CD4-positive, alpha-beta T cell treated with Interleukin-21 for 1 hour (primary cell): ENCODE results near the gene ANKRD65.
"Not testable (repeated sequence)": the region's sequence is repeated elsewhere in the genome, so short reads cannot be mapped to it uniquely, and the experiment has no call there.

Experiments
- DNase-seq: peaks from one replicate; pipeline ENCODE4 v3.0.0-alpha.2; 2020

ANKRD65 gene

GRCh38 chr1:1393428-1393827, 27.6 kb downstream of the ANKRD65 start:
- DNase-seq = no peak

GRCh38 chr1:1393014-1393413, 28.1 kb downstream of the ANKRD65 start:
- no peak for DNase-seq

DNA sequence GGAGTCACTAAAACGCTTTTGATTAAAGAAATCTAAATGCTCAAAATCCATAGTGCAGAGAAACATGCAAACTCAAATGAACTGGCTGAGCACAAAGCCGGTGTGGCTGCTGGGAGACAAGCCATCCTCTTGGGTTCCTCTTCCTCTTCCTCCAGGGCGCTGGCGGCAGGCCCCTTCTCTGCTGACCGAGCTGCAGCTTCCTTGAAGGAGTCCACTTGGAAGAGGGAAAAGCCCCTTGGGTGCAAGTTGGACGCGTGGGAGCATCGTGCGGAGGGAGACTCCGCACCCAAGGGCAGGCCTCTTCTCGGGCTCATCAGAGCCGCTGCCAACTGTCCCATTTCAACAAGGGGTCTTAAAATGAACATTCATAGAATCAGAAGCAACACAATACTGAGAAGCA, 29.9 kb downstream of the ANKRD65 start:
- DNase-seq = no peak

- no peak for DNase-seq
These were observed 30.4 kb downstream of the ANKRD65 start for GRCh38 chr1:1390675-1391074.

GRCh38 chr1:1388078-1388472, 33.0 kb downstream of the ANKRD65 start:
- DNase-seq = no peak

DNA sequence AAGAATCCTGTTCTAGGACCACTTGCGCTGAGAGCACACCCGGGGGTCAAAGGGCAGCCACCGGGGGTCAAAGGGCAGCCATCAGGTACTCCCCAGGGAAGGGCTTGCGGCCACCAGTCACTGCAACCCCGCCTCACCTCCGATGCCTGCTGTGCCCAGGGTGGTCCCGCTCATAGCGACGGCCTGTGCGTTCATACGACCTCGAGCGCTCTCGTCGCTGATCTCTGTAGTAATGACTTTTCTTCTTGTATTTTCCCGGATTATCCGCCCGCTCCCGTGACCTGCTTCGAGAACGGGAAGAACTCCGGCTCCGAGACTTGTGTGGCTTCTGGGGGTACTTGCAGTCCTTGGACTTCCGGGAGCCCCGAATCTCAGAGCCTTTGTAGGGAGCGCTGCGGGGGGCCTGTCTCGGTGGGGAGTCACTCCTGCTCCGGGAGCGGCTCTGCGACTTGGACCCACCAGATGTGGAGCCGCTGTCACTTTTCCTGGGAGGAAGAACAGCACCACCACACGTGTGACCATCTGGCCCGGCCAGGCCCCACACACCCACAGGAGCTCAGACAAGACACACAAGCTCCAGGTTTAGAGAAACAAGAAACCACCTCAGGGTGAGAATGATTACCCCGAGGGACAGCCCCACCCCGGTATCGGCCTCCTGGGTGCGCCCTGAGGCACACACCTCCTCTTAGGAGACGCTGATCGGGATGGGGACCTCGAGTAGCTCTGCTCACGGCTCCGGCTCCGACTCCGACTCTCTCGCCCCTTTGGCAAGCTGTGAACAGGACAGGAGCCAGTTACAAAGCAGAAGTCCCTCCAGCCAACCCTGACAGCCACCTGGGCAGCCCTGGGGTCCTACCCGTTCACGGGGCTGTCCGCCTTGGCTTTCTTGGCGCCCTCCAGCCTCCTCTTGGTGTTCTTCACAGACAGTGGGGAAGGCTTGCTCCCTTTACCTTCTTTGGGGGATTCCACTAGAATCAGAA, 33.7 kb downstream of the ANKRD65 start:
- no peak for DNase-seq

- no peak for DNase-seq
These were observed 35.1 kb downstream of the ANKRD65 start for GRCh38 chr1:1385931-1386330.

DNA sequence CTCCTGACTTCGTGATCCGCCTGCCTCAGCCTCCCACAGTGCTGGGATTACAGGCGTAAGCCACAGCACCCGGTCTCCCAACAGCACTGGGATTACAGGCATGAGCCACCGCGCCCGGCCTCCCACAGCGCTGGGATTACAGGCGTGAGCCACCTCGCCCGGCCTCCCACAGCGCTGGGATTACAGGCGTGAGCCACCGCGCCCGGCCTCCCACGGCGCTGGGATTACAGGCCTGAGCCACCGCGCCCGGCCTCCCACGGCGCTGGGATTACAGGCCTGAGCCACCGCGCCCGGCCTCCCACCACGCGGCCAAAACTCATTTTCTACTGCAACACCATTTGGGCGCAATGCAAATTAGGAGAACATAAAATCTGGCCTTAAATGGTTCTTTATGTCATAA, 35.7 kb downstream of the ANKRD65 start:
- DNase-seq = not testable (repeated sequence)

- no peak for DNase-seq
These were observed 39.8 kb downstream of the ANKRD65 start for GRCh38 chr1:1381294-1381693.

GRCh38 chr1:1380860-1381259, 40.2 kb downstream of the ANKRD65 start:
- DNase-seq = no peak

DNA sequence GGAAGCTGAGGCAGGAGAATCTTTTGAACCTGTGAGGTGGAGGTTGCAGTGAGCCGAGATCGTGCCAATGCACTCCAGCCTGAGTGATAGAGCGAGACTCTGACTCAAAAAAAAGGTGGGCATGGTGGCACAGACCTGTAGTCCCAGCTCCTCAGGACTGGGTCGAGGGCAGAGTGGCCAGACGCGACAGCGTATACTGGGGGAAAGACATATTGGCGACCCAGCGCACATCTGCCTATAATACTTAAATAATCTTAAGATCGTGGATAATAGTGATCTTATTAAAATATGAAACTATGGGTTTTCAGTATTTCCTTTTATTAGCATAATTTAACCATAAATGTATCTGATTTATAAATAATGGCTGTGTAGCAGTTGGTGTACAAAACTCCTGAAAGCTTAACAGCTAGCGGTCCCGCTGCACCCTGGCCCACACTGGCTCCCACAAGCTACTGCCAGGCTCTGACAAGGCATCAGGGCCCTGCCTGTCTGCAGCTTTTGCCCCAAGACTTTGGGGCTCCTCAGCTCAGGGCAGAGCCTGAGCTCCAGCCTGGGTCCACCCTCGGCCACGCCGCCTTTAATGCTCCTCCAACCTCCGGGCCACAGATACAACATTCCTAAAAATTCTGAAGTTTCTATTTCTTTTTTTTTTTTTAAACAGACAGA, 43.4 kb downstream of the ANKRD65 start:
- DNase-seq = no peak

GRCh38 chr1:1376551-1377226, 44.4 kb downstream of the ANKRD65 start:
- DNase-seq = no peak

DNA sequence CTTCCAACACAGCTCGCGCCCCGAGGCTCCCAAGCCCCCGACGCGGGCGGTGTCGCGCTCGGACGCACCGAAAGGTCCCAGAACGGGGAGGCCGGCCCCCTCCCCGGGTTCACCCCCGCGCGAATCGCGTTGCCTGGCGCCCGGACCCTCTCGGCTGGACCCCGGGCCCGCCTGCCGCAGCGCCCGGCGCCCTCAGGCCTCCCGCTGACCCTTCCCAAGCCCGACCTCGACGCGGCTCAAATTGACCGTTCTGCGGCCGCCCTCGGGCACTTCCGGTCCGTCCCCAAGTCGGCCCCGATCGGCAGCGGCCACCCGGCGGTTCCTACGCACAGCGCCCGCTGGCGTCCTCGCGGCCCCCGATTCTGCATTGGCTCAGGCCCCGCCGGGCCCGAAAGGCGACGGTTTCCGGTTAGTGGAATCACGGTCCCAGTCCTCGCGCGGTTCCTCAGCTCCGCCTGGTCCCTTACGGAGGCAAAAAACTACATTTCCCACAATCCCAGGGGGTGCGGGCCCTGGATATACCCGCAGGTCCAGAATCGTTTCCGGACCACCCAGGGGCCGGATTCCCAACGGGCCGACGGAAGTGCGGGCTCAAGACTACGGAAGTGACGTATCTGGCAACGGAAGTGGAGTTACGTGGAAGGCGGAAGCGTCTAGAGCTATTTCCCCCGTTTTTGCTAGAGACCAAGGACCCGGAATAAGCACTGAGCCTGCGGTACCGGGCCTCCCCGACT, 46.0 kb downstream of the ANKRD65 start, which contains the start of gene AURKAIP1:
TSS of gene AURKAIP1 (minus strand) at position 279 of the 734 bp plus-strand sequence. CDS start 451 bp downstream, outside the sequence.
- DNase-seq = peak; percentile 99

DNA sequence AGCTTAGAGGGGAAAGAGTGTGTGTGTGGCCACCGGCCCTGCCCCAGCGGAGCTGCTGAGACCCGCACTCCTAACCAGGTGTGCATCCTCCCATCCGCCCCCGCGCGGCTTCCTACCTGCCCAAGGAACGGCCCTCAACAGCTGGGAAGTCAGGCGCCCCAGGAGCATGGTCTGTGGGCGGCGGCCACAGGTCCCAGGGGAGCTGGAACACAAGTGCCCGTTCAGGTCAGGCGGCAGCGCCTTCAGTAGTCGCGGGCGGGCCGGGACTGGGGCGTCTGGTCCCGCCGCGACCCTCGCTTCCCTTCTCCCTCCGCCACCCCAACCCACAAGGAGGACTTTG, 46.5 kb downstream of the ANKRD65 start:
- DNase-seq = no peak

GRCh38 chr1:1373815-1374588, 47.1 kb downstream of the ANKRD65 start:
- DNase-seq = no peak

GRCh38 chr1:1373051-1373814, 47.8 kb downstream of the ANKRD65 start:
- no peak for DNase-seq

- DNase-seq = peak; percentile 77
These were observed 49.0 kb downstream of the ANKRD65 start for GRCh38 chr1:1371746-1372711.

DNA sequence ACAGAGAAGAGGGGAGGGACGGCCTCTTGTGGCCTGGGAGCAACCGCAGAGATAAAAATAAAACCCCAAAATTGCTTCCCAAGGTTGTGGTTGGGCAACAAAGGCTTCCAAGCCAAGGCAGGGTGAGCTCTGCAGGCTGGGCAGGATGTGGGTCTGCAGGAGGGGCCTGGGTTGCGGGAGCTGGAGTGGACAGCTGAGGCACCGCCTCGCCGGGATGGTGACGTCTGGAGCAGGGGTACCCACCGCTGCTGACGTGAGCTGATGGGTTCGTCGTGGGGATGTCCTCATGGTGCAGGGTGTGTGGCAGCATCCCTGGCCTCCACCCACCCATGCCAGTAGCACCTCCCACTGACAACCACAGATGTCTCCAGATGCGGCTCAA, 49.7 kb downstream of the ANKRD65 start:
- peak; percentile 88 for DNase-seq

DNA sequence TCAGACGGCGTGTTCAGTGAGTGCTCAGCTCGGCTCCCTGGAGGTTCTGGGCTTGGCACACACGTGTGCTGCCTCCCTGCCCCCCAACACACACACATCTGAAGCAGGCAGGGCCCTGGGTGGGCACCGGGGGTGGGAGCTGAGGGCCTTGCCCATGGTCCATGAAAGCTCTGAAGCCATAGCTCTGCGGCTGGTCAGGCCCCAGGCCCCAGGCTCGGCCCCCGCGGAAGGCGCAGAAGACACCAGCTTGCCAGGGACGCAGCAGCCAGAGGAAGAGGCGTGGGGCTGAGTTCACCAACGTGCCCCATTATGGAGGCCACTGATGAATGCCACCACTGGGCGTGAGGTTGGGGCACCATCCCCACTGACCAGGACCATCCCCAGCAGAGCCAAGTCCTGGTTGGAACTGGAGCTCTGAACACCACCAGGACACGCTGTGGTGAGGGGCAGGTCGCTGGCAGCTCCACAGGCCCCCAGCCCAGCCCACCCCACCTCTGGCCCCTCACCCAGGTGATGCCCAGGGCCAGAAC, 50.2 kb downstream of the ANKRD65 start:
- no peak for DNase-seq

GRCh38 chr1:1370094-1370493, 51.0 kb downstream of the ANKRD65 start:
- DNase-seq = not testable (repeated sequence)
